ENCODE results near the gene ACSBG1.

The ACSBG1 gene

DNA sequence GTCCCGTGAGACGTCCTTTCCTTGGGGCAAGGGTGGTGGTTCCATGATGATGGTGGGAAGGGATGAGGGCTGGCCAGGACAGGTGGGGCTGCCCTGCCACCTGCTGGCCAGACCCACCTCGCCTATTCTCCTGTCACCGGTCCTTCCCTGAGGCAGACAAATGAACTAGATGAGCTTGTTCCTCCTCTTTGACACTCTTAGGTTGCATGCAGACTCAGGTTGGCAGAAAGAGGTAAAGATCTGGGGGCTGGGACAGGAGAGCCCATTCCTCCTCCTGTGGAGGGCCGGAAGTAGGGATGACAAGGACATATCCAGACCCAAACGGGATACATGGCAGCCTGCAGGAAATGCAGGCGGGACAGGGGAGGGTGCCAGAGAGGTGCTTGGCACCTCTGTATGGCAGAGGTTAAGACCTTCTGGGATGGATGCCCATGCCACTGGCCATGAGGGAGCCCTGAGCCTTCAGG is 38.6 kb downstream of the ACSBG1 start:
- no peak overlapping the region for H3K27ac ChIP-seq (ENCODE audit: low read depth, low read length)
- H2AFZ ChIP-seq (ENCODE audit: low read depth, low read length, severe bottlenecking): no peak overlapping the region
- H3K9me3 ChIP-seq (ENCODE audit: insufficient read depth, low read length): no peaks in the 10 kb centered on the region
- no peaks in the 10 kb centered on the region for H3K27me3 ChIP-seq (ENCODE audit: low read length)
- TF ChIP-seq EZH2phosphoT487 (conservative IDR thresholded peaks at IDR 0.05; ENCODE audit: low read length): no peak
- TF ChIP-seq, protein P1, sequence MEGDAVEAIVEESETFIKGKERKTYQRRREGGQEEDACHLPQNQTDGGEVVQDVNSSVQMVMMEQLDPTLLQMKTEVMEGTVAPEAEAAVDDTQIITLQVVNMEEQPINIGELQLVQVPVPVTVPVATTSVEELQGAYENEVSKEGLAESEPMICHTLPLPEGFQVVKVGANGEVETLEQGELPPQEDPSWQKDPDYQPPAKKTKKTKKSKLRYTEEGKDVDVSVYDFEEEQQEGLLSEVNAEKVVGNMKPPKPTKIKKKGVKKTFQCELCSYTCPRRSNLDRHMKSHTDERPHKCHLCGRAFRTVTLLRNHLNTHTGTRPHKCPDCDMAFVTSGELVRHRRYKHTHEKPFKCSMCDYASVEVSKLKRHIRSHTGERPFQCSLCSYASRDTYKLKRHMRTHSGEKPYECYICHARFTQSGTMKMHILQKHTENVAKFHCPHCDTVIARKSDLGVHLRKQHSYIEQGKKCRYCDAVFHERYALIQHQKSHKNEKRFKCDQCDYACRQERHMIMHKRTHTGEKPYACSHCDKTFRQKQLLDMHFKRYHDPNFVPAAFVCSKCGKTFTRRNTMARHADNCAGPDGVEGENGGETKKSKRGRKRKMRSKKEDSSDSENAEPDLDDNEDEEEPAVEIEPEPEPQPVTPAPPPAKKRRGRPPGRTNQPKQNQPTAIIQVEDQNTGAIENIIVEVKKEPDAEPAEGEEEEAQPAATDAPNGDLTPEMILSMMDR (IDR thresholded peaks at IDR 0.05; ENCODE audit: insufficient read depth, low read length, poor library complexity, severe bottlenecking): peak; percentile 72
- H3K36me3 ChIP-seq (ENCODE audit: low read length): no peaks in the 10 kb centered on the region
- no peak overlapping the region for H3K4me3 ChIP-seq (ENCODE audit: insufficient read depth, low read length, poor library complexity, severe bottlenecking)
- H4K20me1 ChIP-seq (ENCODE audit: low read depth, low read length): no peaks in the 10 kb centered on the region
- H3K4me2 ChIP-seq (ENCODE audit: low read depth, low read length, poor library complexity, severe bottlenecking): no peak overlapping the region
- H3F3A ChIP-seq (ENCODE audit: insufficient read depth): no peaks in the 10 kb centered on the region
- H3K9me2 ChIP-seq (replicated peaks; ENCODE audit: insufficient read depth, low read length): no peaks in the 10 kb centered on the region
- no peaks in the 10 kb centered on the region for H3K79me2 ChIP-seq (ENCODE audit: insufficient read depth, low read length)
- H3K9ac ChIP-seq (ENCODE audit: low read length): no peak overlapping the region

DNA sequence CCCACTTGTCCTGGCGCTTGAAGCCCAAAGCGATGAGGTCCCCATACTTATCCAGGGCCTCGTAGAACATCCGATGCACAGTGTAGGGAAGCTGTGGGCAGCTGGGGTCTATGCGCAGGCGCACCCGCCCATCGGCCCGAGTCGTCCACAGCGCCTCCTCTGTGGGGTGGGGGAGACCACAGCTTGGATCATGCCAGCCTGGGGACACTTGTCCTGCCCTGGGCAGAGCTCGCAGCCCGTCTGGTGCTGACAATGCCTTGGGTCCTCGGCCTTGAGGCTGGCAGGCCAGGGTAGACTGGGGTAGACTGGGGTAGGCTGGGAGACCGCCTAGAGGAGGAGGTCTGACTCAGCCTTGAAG is 39.8 kb downstream of the ACSBG1 start:
- no peaks in the 10 kb centered on the region for H4K20me1 ChIP-seq (ENCODE audit: low read depth, low read length)
- H3K36me3 ChIP-seq (ENCODE audit: low read length): no peaks in the 10 kb centered on the region
- TF ChIP-seq, protein P1 (IDR thresholded peaks at IDR 0.05; ENCODE audit: insufficient read depth, low read length, poor library complexity, severe bottlenecking): no peak
- TF ChIP-seq EZH2phosphoT487 (conservative IDR thresholded peaks at IDR 0.05; ENCODE audit: low read length): no peak
- no peaks in the 10 kb centered on the region for H3F3A ChIP-seq (ENCODE audit: insufficient read depth)
- no peak overlapping the region for H2AFZ ChIP-seq (ENCODE audit: low read depth, low read length, severe bottlenecking)
- no peaks in the 10 kb centered on the region for H3K9me3 ChIP-seq (ENCODE audit: insufficient read depth, low read length)
- no peak overlapping the region for H3K27ac ChIP-seq (ENCODE audit: low read depth, low read length)
- H3K4me2 ChIP-seq (ENCODE audit: low read depth, low read length, poor library complexity, severe bottlenecking): no peak overlapping the region
- no peaks in the 10 kb centered on the region for H3K79me2 ChIP-seq (ENCODE audit: insufficient read depth, low read length)
- H3K9me2 ChIP-seq (replicated peaks; ENCODE audit: insufficient read depth, low read length): no peaks in the 10 kb centered on the region
- no peak overlapping the region for H3K9ac ChIP-seq (ENCODE audit: low read length)
- no peaks in the 10 kb centered on the region for H3K27me3 ChIP-seq (ENCODE audit: low read length)
- H3K4me3 ChIP-seq (ENCODE audit: insufficient read depth, low read length, poor library complexity, severe bottlenecking): no peak overlapping the region

DNA sequence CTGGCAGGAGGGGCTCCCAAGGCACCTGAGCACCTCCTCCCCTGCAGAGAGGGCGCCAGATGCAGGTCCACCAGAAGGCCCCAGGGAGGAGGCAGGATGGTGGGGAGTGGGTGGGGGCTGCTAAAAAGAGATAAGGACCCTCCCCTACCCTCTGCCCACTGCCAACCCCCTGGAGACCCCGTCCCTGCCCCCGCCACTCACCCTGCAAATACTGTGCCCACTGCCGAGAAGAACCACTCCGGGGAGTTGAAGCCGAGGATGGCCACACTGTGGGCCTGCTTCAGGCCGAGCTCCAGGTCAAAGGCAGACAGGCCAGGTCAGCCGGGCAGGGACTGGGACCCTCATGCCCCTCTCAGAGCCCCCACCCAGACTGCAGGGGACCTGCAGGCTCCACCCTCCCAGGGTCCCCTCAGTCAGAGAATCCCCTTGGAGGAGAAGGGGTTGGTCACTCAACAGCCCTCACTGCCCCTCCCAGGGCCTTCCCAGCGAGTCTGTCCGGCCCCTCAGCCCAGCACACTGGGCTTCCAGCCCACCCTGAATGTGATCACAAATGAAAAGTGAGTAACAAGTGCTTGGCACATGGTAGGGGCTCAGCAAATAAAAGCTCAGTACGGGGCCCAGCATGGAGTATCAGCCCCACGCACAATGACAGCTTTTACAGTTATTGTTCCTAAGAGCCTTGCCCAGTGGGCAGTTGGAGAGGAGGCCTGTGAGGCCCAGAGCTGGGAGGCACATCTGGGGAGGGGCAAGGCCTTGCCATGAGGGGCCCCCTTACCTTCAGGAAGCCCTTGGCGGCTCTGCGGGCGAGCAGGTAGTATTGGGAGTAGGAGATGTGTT is 40.4 kb downstream of the ACSBG1 start:
- Histone ChIP-seq H3K9me2 (replicated peaks; ENCODE audit: insufficient read depth, low read length) (no peaks in the 10 kb centered on the region), H3K9ac (ENCODE audit: low read length) (no peak overlapping the region)

More for the DNA sequence above, 40.4 kb downstream of the ACSBG1 start:
- TF ChIP-seq EZH2phosphoT487 (conservative IDR thresholded peaks at IDR 0.05; ENCODE audit: low read length): no peak
- TF ChIP-seq, protein P1 (IDR thresholded peaks at IDR 0.05; ENCODE audit: insufficient read depth, low read length, poor library complexity, severe bottlenecking): no peak
- Histone ChIP-seq H3K27me3 (ENCODE audit: low read length) (no peaks in the 10 kb centered on the region), H2AFZ (ENCODE audit: low read depth, low read length, severe bottlenecking) (no peak overlapping the region), H4K20me1 (ENCODE audit: low read depth, low read length) (no peaks in the 10 kb centered on the region), H3F3A (ENCODE audit: insufficient read depth) (no peaks in the 10 kb centered on the region), H3K9me3 (ENCODE audit: insufficient read depth, low read length) (no peaks in the 10 kb centered on the region), H3K4me3 (ENCODE audit: insufficient read depth, low read length, poor library complexity, severe bottlenecking) (no peak overlapping the region), H3K4me2 (ENCODE audit: low read depth, low read length, poor library complexity, severe bottlenecking) (no peak overlapping the region), H3K27ac (ENCODE audit: low read depth, low read length) (no peak overlapping the region), H3K79me2 (ENCODE audit: insufficient read depth, low read length) (no peaks in the 10 kb centered on the region), H3K36me3 (ENCODE audit: low read length) (no peaks in the 10 kb centered on the region)

All from SU-DHL-6 (cell line).